WI38 (cell line): ENCODE measurements around the gene ANO4.

Experiments
- H3K4me3 ChIP-seq: 2 replicates; pipeline ENCODE4 v1.5.1; 2011; ENCODE audit warnings: low read depth, mild to moderate bottlenecking, control low read depth, low read length
- CTCF ChIP-seq: IDR thresholded peaks from 2 replicates; pipeline ENCODE4 v1.5.1; 2012; ENCODE audit warnings: low read depth, mild to moderate bottlenecking, control low read depth, low read length

Gene ANO4

GRCh38 chr12:100954118-100954517, 159.5 kb downstream of the ANO4 start:
- no peak overlapping the region for H3K4me3 ChIP-seq
- TF ChIP-seq CTCF: no peak

GRCh38 chr12:100955139-100955538, 160.6 kb downstream of the ANO4 start:
- TF ChIP-seq CTCF: no peak
- H3K4me3 ChIP-seq: no peak overlapping the region

- TF ChIP-seq CTCF: no peak
- H3K4me3 ChIP-seq: no peak overlapping the region
Measured at GRCh38 chr12:100956311-100956852, 161.8 kb downstream of the ANO4 start.

- TF ChIP-seq CTCF: no peak
- no peak overlapping the region for H3K4me3 ChIP-seq
Measured at GRCh38 chr12:100959481-100959880, 164.9 kb downstream of the ANO4 start.

GRCh38 chr12:100962086-100962712, 167.6 kb downstream of the ANO4 start:
- H3K4me3 ChIP-seq: no peak overlapping the region
- TF ChIP-seq CTCF: no peak

GRCh38 chr12:100963381-100963780, 168.8 kb downstream of the ANO4 start:
- TF ChIP-seq CTCF: no peak
- no peak overlapping the region for H3K4me3 ChIP-seq

- no peak for TF ChIP-seq CTCF
- no peak overlapping the region for H3K4me3 ChIP-seq
Measured at GRCh38 chr12:100964028-100964427, 169.5 kb downstream of the ANO4 start.
